Measurements from ENCODE around the gene ATP8B2.
"Not testable (repeated sequence)": the region's sequence is repeated elsewhere in the genome, so short reads cannot be mapped to it uniquely, and the experiment has no call there.

The ATP8B2 gene

DNA sequence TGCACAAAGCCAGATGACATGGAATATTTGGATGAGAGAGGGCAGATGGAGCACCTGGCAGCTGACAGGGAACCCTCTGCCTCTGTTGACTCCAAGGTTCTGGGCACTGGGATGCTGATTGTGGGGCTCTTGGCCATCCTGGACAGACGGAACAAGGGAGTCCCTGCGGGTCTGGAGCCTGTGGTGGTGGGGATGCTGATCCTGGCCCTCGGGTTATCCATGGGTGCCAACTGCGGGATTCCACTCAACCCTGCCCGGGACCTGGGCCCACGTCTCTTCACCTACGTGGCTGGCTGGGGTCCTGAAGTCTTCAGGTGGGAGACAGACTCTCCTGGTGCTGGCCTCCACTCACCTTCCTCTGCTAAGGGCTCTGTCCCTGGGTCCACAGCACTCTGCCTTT, 1.8 kb upstream of the ATP8B2 start:
- DNase-seq (ENCODE audit: low read depth, low spot score) = no peak

DNA sequence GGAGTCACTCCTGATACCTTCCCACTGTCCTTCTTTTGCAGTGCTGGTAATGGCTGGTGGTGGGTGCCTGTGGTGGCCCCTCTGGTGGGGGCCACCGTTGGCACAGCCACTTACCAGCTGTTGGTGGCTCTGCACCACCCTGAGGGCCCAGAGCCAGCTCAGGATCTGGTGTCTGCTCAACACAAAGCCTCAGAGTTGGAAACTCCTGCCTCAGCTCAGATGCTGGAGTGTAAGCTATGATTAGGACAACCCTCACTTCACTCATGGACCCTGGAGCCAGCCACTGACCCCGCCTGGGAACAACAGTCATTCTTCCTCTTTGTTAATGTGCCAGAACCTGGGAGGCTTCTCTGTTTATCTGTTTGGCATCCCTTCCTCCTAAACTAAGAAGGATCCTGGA, 1.1 kb upstream of the ATP8B2 start:
- DNase-seq (ENCODE audit: low read depth, low spot score) = no peak

DNA sequence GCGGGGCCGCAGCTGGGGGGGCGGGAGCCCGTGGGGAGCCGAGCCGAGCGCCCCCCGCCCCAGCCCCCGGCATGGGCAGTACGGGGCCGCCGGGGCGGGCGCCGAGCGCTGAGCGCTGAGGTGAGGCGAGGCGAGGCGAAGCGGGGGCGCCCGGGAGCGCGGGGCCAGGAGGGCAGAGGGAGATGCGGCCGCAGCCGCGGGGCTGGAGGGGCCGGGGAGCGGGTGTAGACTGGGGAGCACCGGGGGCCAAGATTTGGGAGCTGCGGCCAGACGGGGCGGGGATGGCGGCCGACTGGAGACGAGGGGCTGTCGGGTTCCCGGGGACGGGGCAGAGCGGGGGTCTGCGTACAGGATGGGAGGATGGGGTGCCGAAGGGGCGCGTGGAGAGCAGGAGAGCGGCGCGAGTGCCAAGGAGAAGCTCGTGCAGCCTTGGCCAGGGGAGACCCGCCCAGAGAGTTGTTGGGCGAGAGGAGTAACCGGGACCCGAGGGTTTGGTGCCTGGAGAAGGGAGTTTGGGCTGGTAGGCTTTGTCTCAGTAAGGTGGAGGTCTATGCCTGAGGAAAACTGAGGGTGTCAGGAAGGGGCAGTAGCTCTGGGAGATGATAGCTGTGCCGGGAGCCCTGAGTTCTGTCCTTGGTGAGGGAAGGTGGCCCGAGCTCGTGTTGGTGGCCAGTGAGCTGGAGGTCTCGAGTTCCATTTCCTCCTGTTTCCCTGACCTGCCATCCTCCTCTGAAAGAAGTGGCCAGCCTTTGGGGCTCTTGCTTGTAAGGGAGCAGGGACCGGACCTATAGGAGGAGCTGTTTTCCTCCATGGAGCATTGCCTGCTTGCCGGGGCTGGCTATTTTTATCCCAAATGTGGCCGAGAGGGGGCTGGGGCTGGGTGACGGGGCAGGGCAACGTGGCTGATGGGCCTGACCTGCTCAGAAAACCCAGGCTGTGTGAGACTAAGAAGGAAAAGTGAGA, 539 bp downstream of the ATP8B2 start:
- no peak for DNase-seq (ENCODE audit: low read depth, low spot score)

- no peak for DNase-seq (ENCODE audit: low read depth, low spot score)
Measured at GRCh38 chr1:154326546-154327465, 1.5 kb downstream of the ATP8B2 start.

DNA sequence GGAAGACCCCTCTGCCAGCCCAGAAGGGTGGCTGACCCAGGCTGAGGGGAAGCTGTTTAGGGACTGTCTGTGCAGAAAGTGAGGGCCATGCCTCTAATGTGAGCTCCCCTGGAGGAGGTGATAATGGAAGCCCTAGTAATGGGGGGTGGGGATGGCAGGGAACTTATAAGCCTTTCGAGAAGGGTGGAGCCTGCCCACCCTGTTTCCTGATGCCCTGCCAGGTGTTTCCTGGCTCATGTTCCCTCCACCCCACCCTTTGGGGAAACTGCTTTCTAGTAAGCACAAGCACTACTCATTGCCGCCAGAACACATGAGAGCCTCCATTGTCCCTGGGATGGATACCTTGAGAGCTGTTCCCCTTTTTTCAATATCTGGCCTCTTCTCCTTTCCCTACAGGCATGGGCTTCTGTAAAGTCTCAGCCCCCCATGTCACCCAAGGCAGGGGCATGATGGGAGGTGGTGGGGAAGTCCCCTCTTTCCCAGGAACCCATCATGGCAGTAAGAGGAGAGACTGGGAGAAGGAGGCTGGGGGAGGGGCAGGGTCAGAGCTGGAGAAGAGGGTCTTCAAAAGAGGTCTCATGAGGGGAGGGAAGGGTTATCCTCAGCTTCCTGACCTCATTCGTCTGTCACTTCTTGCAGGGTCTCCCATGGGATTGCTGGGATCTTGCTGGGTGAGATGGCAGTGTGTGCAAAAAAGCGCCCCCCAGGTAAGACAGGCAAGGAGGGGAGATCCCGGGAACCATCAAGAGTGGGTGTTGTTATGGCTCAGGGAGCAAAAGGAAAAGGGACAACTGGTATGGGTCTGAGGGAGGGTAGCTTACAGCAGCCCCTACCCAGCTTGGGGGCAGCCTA, 2.4 kb downstream of the ATP8B2 start:
- no peak for DNase-seq (ENCODE audit: low read depth, low spot score)

GRCh38 chr1:154328318-154329151, 3.2 kb downstream of the ATP8B2 start:
- DNase-seq (ENCODE audit: low read depth, low spot score) = no peak

DNA sequence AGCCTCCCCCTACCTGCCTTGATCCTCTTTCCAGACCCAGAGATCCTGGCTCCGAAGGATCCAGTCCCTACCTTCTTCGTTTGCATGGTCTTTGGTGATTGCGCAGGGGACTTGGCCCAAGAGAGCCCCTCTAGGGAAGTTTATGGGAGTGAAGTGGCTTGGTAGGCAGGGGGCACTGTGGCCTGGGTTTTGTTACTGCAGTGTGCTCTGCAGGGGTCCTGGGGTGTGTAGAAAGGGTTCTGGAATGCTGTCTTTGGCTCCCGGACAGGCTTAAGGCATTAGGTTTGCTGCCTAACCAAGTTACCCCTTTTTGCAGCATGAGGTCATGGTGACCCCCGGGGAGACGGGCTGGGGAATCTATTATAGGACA, 3.8 kb downstream of the ATP8B2 start:
- DNase-seq (ENCODE audit: low read depth, low spot score) = peak; percentile 56

DNA sequence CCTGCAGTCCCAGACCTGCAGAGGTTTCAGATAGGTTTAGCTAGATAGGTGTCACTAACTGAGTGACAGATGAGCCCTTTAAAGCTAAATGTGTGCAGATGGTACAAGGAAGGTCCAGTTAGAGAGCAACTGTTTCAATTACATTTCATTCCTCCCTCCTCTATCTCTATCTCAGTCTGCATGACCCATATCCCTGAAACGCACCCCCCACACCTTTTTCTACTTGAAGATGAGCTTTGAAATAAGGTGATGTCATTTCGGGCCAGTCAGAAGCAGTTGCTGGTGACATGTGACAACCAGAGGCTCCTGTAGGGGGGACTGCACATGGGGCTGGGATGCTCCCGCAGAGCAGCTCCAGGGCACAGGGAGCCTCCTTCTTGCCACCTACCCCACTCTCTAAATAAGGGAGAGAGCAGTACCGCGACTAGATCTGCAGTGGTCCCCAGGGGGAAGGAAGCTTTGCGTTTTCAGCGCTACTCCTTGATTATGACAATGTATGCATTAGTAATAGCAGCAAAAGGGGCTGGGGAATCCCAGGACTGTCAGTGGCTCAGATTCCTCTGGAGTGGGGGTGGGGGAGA, 4.3 kb downstream of the ATP8B2 start:
- DNase-seq (ENCODE audit: low read depth, low spot score) = no peak

- DNase-seq (ENCODE audit: low read depth, low spot score) = no peak
Measured at GRCh38 chr1:154330669-154331068, 5.3 kb downstream of the ATP8B2 start.

- DNase-seq (ENCODE audit: low read depth, low spot score) = no peak
Measured at GRCh38 chr1:154334079-154335024, 9.0 kb downstream of the ATP8B2 start.

GRCh38 chr1:154335025-154335714, 9.8 kb downstream of the ATP8B2 start:
- DNase-seq (ENCODE audit: low read depth, low spot score) = peak; percentile 42

GRCh38 chr1:154337253-154337894, 12.0 kb downstream of the ATP8B2 start:
- no peak for DNase-seq (ENCODE audit: low read depth, low spot score)

DNA sequence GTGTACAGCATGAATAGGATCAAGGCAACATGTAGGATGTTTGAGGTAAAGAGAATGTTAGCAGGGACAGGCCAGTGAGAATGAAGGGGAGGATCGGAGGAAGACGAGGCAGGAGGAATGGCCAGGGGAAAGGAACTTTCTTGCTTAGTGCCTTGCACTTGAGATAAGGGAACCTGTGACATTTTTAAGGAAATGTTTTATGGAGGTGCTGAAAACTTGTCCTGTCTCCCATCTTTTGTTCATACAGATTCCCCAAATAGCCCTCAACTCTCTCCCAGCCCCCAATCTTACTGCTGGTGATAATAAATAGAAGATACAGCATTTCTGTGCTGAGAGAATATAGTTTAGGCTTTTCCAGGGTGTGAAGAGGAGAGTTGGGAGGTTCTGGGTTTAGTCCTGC, 13.6 kb downstream of the ATP8B2 start:
- DNase-seq (ENCODE audit: low read depth, low spot score) = no peak

- not testable (repeated sequence) for DNase-seq (ENCODE audit: low read depth, low spot score)
Measured at GRCh38 chr1:154341366-154341765, 16.0 kb downstream of the ATP8B2 start.

GRCh38 chr1:154342132-154342531, 16.8 kb downstream of the ATP8B2 start:
- no peak for DNase-seq (ENCODE audit: low read depth, low spot score)

- no peak for DNase-seq (ENCODE audit: low read depth, low spot score)
Measured at GRCh38 chr1:154342836-154343472, 17.6 kb downstream of the ATP8B2 start.
